ENCODE results near the gene LGR6. TPM values are rescaled to one million over a fixed set of nuclear protein-coding genes. Genes with fewer than 3 reads are reported as not detected.

The LGR6 gene
- total and polyA plus RNA-seq, 2 donors (not counting 1 experiment from before 2014, with no cell fraction given): 0.28 TPM; not detected in 1

GRCh38 chr1:202315576-202316168 lies 122.1 kb downstream of the LGR6 start:
- ChIA-PET CTCF (interaction anchor here (0.5 to 7.1 kb wide), 15 partner anchors 8 to 294 kb away, joined by 3 to 63 read pairs (median 5); partner anchors contain the start of genes LGR6 and PPP1R12B), POLR2A (no interaction called here)
- H2AFZ ChIP-seq (ENCODE audit: insufficient read depth, low read depth, low read length, poor library complexity, severe bottlenecking): no peak overlapping the region
- H3K9me3 Mint-ChIP-seq (ENCODE audit: insufficient read depth): no peaks in the 10 kb centered on the region
- peak; percentile 86 for ATAC-seq (ENCODE audit: low read depth)
- no peak overlapping the region for H3K4me3 Mint-ChIP-seq
- intact Hi-C loops (cut with micrococcal nuclease): loop anchor here (1.0 kb wide), 3 partner anchors 41 to 160 kb away; partner anchors contain the start of gene LGR6
- no peaks in the 10 kb centered on the region for H3K36me3 ChIP-seq (replicated peaks in 1 of 2; ENCODE audit: control extremely low read depth in 1 of 2, control insufficient read depth in 1 of 2, extremely low read depth in 1 of 2, insufficient read depth in 2 of 2, low read length in 1 of 2)
- no peak overlapping the region for H3K27ac Mint-ChIP-seq
- no peak overlapping the region for H3K4me3 ChIP-seq (ENCODE audit: control extremely low read depth in 1 of 5, extremely low read depth in 1 of 5, insufficient read depth in 1 of 5, low read depth in 2 of 5, low read length in 4 of 5)
- H3K4me1 Mint-ChIP-seq: no peaks in the 10 kb centered on the region
- H3K4me1 ChIP-seq (ENCODE audit: control insufficient read depth in 2 of 2, insufficient read depth in 2 of 2, low read length in 2 of 2): no peaks in the 10 kb centered on the region
- no peaks in the 10 kb centered on the region for H4K20me1 ChIP-seq (ENCODE audit: control insufficient read depth, insufficient read depth, low read length, poor library complexity, severe bottlenecking)
- peaks cover 13% of the 10 kb centered on the region for H3K27me3 Mint-ChIP-seq
- H3K27me3 ChIP-seq (replicated peaks in 1 of 4; ENCODE audit: control extremely low read depth in 1 of 4, control insufficient read depth in 3 of 4, insufficient read depth in 4 of 4, low read length in 3 of 4): peaks cover 0 to 9% (median 4%) of the 10 kb centered on the region in 4 experiments
- TF ChIP-seq CTCF (IDR thresholded peaks at IDR 0.05) (peak; percentile 93), EZH2 (IDR thresholded peaks at IDR 0.05; ENCODE audit: borderline replicate concordance, insufficient read depth, low read depth, low read length, poor library complexity, severe bottlenecking) (no peak)
- no peaks in the 10 kb centered on the region for H3K79me2 ChIP-seq (ENCODE audit: control insufficient read depth, insufficient read depth, low read length)
- no peak overlapping the region for H3K9ac ChIP-seq (ENCODE audit: low read length)
- WGBS (ENCODE audit: insufficient coverage): 25% methylated on average over 6 of the region's 9 CpGs
- H3K27ac ChIP-seq (ENCODE audit: low read length in 2 of 2): no peak overlapping the region
- DNase-seq: peak; percentile 72
- H3K9me3 ChIP-seq (ENCODE audit: control extremely low read depth in 1 of 3, control insufficient read depth in 2 of 3, insufficient read depth in 1 of 3, low read length in 2 of 3): no peaks in the 10 kb centered on the region
- H3K4me2 ChIP-seq (replicated peaks; ENCODE audit: low read depth, low read length, poor library complexity, severe bottlenecking): no peak overlapping the region

- H3K27me3 Mint-ChIP-seq: peaks cover 9% of the 10 kb centered on the region
- ChIA-PET CTCF (interaction anchor here (0.5 to 7.1 kb wide), 16 partner anchors 9 to 936 kb away, joined by 3 to 63 read pairs (median 4); partner anchors contain the start of genes LGR6 and PPP1R12B), POLR2A (no interaction called here)
- Histone ChIP-seq H3K4me3 (ENCODE audit: control extremely low read depth in 1 of 5, extremely low read depth in 1 of 5, insufficient read depth in 1 of 5, low read depth in 2 of 5, low read length in 4 of 5) (no peak overlapping the region), H3K27me3 (replicated peaks in 1 of 4; ENCODE audit: control extremely low read depth in 1 of 4, control insufficient read depth in 3 of 4, insufficient read depth in 4 of 4, low read length in 3 of 4) (peaks cover 0 to 13% (median 4%) of the 10 kb centered on the region in 4 experiments), H3K27ac (ENCODE audit: low read length in 2 of 2) (no peak overlapping the region), H3K9me3 (ENCODE audit: control extremely low read depth in 1 of 3, control insufficient read depth in 2 of 3, insufficient read depth in 1 of 3, low read length in 2 of 3) (no peaks in the 10 kb centered on the region), H3K4me2 (replicated peaks; ENCODE audit: low read depth, low read length, poor library complexity, severe bottlenecking) (no peak overlapping the region), H4K20me1 (ENCODE audit: control insufficient read depth, insufficient read depth, low read length, poor library complexity, severe bottlenecking) (no peaks in the 10 kb centered on the region), H3K9ac (ENCODE audit: low read length) (no peak overlapping the region), H3K4me1 (ENCODE audit: control insufficient read depth in 2 of 2, insufficient read depth in 2 of 2, low read length in 2 of 2) (no peaks in the 10 kb centered on the region), H2AFZ (ENCODE audit: insufficient read depth, low read depth, low read length, poor library complexity, severe bottlenecking) (no peak overlapping the region), H3K36me3 (replicated peaks in 1 of 2; ENCODE audit: control extremely low read depth in 1 of 2, control insufficient read depth in 1 of 2, extremely low read depth in 1 of 2, insufficient read depth in 2 of 2, low read length in 1 of 2) (no peaks in the 10 kb centered on the region), H3K79me2 (ENCODE audit: control insufficient read depth, insufficient read depth, low read length) (no peaks in the 10 kb centered on the region)
- no peak overlapping the region for H3K4me3 Mint-ChIP-seq
- DNase-seq: no peak
- no peak for ATAC-seq (ENCODE audit: low read depth)
- intact Hi-C loops (cut with micrococcal nuclease): no loop called here
- H3K27ac Mint-ChIP-seq: no peak overlapping the region
- no peaks in the 10 kb centered on the region for H3K9me3 Mint-ChIP-seq (ENCODE audit: insufficient read depth)
- H3K4me1 Mint-ChIP-seq: no peaks in the 10 kb centered on the region
- TF ChIP-seq CTCF (IDR thresholded peaks at IDR 0.05): no peak
- TF ChIP-seq EZH2 (IDR thresholded peaks at IDR 0.05; ENCODE audit: borderline replicate concordance, insufficient read depth, low read depth, low read length, poor library complexity, severe bottlenecking): no peak
These were observed 122.6 kb downstream of the LGR6 start for GRCh38 chr1:202316186-202316585.
